IPS-11a (cell line): ENCODE results near the gene KCNH6.

Experiments used
- H3K4me3 ChIP-seq: one replicate; pipeline ENCODE4 v1.5.1; 2013; ENCODE audit warnings: low read depth, low read length, control low read depth

Gene KCNH6

GRCh38 chr17:63511331-63511730, 11.8 kb upstream of the KCNH6 start:
- no peak overlapping the region for H3K4me3 ChIP-seq

GRCh38 chr17:63512388-63512787, 10.8 kb upstream of the KCNH6 start:
- H3K4me3 ChIP-seq = no peak overlapping the region

- no peak overlapping the region for H3K4me3 ChIP-seq
Measured at GRCh38 chr17:63512896-63513644, 10.1 kb upstream of the KCNH6 start.

GRCh38 chr17:63514477-63514876, 8.7 kb upstream of the KCNH6 start:
- no peak overlapping the region for H3K4me3 ChIP-seq

GRCh38 chr17:63514974-63515373, 8.2 kb upstream of the KCNH6 start:
- H3K4me3 ChIP-seq = no peak overlapping the region

GRCh38 chr17:63515426-63515825, 7.7 kb upstream of the KCNH6 start:
- H3K4me3 ChIP-seq = no peak overlapping the region

- H3K4me3 ChIP-seq = no peak overlapping the region
Measured at GRCh38 chr17:63516910-63517824, 6.0 kb upstream of the KCNH6 start.

GRCh38 chr17:63517825-63518534, 5.2 kb upstream of the KCNH6 start:
- no peak overlapping the region for H3K4me3 ChIP-seq

- no peak overlapping the region for H3K4me3 ChIP-seq
Measured at GRCh38 chr17:63519116-63519881, 3.9 kb upstream of the KCNH6 start.

- H3K4me3 ChIP-seq = no peak overlapping the region
Measured at GRCh38 chr17:63519972-63520882, 2.9 kb upstream of the KCNH6 start.

GRCh38 chr17:63524051-63524450, 893 bp downstream of the KCNH6 start:
- H3K4me3 ChIP-seq = no peak overlapping the region

GRCh38 chr17:63525190-63525946, 2.2 kb downstream of the KCNH6 start:
- no peak overlapping the region for H3K4me3 ChIP-seq

GRCh38 chr17:63526861-63527260, 3.7 kb downstream of the KCNH6 start:
- H3K4me3 ChIP-seq = no peak overlapping the region

- no peak overlapping the region for H3K4me3 ChIP-seq
Measured at GRCh38 chr17:63528183-63528582, 5.0 kb downstream of the KCNH6 start.

GRCh38 chr17:63529711-63530556, 6.8 kb downstream of the KCNH6 start:
- no peak overlapping the region for H3K4me3 ChIP-seq

GRCh38 chr17:63530557-63531021, 7.4 kb downstream of the KCNH6 start:
- no peak overlapping the region for H3K4me3 ChIP-seq

- no peak overlapping the region for H3K4me3 ChIP-seq
Measured at GRCh38 chr17:63531022-63531965, 8.1 kb downstream of the KCNH6 start.
